ENCODE measurements around the gene BEND5.

The BEND5 gene

DNA sequence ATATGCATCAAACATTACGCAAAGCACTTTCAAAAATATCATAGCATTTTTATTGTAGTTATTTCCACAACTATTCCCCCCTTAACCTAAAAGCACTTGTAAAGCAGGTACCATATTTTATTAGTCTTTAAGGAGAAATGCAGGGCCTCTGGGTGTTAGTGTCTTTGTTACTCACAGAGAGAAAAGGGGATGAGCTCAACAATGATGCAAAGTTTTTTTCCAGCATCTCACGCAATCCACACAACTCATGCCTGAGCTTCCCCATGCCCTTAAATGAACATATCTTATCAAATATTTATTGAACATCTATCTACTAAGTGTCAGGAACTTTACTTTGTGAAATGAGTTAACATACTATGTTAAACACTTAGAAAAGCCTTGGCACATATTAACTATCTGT lies 50.6 kb downstream of the BEND5 start:
- H3K4me3 ChIP-seq (ENCODE audit: low read depth, low read length) = no peak overlapping the region

DNA sequence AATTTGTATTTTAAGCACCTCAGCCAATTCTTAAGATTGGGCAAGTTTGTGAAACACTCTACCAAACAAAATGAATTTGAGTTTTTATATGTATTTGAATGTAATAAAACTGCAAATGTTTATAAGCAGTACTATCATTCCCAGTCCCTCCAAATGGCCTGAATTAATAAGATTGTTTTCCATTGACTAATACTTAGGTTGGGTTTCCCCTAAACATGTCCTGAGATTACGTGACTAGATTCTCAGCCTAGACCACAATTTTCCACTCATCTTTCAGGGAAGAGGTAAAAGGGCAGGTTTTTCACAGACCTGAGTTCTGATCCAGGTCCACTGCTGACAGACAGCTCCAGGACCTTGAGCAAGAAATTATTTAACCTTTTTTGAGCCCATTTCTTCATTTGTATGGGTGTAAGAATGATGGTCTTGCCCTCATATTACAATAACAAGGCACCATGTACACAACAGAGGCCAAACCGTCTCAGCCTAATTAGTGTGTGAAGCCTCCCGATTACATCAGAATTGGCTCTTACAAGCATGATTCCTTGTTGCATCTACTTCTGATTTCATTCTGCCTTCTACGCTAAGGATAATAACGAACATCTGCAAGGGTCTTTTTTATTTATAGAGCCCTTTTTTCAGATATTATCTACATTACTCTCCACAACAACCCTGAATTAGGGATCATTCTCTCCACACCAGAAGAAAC lies 51.2 kb downstream of the BEND5 start:
- H3K4me3 ChIP-seq (ENCODE audit: low read depth, low read length) = no peak overlapping the region

DNA sequence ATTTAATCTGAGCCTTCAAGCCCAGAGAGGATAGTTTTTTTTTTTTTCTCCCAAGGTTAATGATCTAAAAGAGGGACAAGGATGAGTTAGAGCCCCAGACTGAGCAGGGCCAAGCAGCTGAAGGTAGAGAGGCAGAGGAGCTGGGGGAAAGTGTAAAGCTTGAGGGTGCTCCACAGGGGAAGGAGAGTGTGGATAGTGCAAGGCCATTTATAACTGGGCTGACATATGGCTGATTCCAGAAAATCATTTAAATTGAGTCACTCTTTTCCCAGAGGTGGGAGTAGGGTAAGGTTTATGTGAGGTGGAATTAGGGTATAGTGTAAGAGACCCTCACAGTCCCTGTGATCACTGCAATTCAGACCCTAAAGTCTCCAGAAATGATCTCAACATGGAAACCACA lies 55.8 kb downstream of the BEND5 start:
- no peak overlapping the region for H3K4me3 ChIP-seq (ENCODE audit: low read depth, low read length)

DNA sequence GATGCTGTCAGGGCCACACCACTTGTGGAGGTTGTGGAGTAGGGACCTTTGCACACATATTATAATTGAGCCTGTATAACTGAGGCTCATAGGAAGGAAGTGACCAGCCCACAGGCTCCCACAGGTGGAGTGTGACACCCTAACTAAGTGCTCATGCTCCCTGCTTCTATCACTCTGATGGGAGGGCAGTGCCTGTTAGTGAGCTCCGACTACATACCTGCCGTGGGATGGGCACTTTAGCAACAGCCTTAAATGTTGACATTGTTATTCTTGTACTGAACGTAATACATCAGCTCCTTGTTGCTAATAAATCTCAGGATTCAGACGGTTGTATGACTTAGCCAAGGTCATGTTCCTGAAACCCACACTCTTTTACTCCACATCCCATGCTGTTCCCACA lies 58.0 kb downstream of the BEND5 start:
- no peak overlapping the region for H3K4me3 ChIP-seq (ENCODE audit: low read depth, low read length)

DNA sequence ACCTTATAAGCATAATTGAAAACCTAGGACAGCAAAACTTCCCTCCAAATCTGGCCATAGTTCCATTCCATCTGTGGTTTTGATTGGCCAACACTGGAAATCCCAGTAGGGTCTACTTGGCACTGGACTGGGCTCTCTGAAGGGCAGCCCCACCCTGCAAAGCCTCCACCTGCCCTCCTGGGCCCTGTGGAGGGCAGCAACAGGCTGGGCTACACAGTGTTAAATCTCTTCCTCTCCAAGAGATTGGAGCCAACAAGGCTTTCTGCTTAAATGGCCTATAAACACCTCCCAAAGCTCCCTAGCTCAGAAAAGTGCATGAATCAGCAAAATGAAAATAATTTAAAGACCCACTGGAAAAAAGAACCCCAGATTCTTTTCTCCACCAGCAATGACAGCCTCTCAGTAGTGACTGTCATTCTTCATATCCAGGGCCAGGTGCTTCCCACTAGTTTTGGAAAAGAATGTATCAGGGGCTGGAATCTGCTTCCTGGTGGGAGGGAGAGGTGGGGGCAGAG lies 58.5 kb downstream of the BEND5 start:
- H3K4me3 ChIP-seq (ENCODE audit: low read depth, low read length) = no peak overlapping the region

DNA sequence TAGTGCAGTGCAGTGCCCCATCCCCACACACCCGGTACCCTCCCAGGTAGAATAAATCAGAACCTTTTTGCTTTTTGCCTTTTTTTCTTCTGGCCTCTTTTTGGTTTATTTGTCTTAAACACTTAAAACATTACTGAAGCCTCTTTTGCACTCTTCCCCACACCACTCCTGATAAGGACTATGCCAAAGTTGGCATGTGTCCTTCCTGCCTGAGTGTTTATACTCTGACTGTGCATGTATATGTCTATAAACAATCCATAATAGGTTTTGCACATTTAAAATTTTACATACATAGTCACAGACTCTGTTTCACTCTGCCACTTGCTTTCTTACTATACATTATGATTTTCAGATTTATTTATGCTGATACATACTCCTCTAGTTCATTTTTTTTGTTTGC lies 59.6 kb downstream of the BEND5 start:
- H3K4me3 ChIP-seq (ENCODE audit: low read depth, low read length) = no peak overlapping the region

DNA sequence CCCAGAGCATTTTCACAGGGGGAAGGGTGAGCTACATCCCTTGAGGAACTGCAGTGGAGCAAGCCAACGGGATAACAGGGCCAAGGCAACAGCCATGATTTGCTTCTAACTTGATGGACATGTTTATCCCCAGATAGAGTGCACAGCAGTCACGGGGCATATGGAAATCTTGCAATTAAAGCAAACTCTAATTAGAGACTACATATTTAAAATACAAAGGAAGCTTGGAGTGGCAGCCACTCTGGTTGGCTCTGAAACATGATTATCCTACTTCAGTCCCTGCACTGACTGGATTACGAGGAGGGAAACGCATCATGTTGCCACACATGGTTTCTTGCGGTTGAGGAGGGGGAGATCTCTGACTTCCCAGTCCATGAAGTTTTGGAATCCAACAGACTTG lies 60.8 kb downstream of the BEND5 start:
- no peak overlapping the region for H3K4me3 ChIP-seq (ENCODE audit: low read depth, low read length)

DNA sequence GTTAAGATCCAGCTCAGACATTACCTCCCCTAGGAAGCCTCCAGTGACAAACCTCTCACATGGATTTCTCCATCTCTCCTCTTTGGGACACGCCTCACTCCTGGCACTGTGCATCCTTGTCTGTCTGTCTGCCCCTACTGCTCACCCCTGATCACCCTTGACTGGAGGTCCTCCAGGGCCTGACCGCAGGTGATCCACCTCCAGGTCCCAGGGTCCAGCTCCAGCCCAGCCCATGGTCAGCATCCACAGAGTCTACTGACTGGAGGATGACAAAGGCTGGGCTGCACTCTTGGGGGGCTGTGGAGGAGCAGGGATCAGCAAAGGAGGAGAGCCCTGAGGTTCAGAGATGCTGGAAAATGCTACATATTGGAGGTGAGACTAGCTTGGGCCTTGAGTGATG lies 65.8 kb downstream of the BEND5 start:
- H3K4me3 ChIP-seq (ENCODE audit: low read depth, low read length) = no peak overlapping the region

DNA sequence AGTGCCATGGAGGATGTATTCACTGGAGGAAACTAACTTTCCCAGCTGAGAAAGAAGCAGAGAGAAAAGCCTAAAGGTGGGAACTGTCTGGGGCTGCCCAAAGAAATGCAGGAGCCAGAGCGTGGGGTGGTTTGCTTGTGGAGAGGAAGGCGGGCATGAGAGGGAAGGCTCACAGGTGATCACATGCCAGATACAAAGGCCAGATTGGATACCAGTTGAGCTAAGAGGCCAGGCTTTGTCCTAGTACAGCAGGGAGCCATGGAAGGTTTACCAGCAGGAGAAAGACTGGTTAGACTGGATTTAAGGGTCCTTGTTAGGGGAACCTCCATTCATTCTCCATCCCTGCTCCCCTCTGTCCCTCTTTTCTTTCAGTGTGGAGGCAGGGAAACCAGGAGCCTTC lies 66.4 kb downstream of the BEND5 start:
- H3K4me3 ChIP-seq (ENCODE audit: low read depth, low read length) = no peak overlapping the region

DNA sequence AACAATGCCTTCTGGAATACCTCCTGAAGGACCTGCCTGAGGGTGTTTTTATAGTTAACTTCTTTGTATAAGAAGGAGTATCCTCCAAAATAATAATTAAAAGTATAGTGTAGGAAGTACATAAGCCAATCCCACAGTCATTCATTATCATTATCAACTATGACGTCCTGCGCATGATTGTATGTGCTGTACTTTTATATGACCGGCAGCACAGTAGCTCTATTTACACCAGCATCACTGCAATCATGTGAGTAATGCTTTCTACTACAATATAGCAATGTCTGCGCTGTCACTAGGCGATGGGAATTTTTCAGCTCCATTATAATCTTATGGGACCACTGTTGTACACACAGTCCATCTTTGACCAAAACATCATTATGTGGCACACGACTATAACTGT lies 72.0 kb downstream of the BEND5 start:
- no peak overlapping the region for H3K4me3 ChIP-seq (ENCODE audit: low read depth, low read length)

DNA sequence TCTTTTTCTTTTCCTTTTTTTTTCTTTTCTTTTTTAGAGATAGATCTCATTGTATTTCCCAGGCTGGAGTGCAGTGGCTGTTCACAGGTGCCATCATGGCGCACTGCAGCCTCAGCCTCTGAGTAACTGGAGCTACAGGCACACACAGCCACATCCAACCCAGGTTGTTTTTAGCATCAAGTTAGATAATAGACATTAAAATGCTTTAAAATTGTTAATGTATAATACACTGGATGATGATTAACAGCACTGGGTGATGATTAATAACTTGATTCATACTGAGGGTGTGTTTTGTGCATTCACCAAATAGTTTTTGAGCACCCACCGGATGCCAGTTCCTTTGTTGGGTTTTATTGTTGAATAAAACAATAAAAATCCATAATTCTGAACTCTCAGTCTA lies 75.2 kb downstream of the BEND5 start:
- H3K4me3 ChIP-seq (ENCODE audit: low read depth, low read length) = no peak overlapping the region

DNA sequence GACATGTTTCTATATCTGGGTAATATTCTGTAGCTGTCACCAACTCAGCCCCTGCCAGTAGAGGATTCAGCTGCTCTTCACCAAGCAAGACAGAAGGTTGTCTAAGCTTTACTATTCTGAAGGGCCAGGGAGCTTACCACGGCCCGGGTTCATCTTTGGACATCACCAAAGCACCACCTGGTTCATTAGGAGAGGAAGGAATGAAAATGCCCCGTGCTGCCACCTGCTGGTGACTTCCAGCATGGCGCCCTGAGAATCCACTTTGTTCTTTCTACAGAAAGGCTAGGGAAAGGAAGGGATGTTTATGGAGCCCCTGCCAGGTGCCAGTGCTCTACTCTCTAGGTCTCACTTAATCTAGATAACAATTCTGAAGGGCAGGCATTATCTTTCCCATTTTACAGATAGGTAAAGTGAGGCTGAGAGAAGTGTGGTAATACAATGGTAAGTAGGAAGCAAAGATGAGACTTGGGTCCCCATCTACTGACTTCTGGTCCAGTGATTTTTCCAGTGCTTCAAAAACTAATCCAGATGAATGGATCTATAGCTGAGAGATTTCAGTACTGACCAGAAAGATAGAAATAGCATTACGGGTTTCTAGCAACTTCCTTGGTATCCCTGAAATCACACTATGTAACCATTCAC lies 79.5 kb downstream of the BEND5 start:
- H3K4me3 ChIP-seq (ENCODE audit: low read depth, low read length) = no peak overlapping the region

DNA sequence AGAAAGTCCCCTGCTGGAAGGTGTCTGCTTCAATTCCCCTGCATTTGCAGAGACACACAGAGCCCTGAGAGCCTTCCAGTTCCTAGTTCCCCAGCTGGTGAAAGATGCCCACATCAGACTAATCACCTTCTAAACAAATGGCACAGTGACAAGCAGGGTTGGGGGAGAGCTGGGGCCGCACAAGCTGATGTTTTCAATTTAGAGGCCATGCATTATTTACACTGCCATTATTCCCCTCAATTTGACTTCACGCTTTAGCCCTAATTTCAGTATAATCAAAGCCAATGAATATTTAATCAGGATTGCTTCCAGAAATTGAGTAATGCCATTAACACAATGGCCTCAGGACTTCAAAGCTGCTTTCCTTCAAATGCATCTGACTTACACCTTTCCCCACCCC lies 81.5 kb downstream of the BEND5 start:
- no peak overlapping the region for H3K4me3 ChIP-seq (ENCODE audit: low read depth, low read length)

DNA sequence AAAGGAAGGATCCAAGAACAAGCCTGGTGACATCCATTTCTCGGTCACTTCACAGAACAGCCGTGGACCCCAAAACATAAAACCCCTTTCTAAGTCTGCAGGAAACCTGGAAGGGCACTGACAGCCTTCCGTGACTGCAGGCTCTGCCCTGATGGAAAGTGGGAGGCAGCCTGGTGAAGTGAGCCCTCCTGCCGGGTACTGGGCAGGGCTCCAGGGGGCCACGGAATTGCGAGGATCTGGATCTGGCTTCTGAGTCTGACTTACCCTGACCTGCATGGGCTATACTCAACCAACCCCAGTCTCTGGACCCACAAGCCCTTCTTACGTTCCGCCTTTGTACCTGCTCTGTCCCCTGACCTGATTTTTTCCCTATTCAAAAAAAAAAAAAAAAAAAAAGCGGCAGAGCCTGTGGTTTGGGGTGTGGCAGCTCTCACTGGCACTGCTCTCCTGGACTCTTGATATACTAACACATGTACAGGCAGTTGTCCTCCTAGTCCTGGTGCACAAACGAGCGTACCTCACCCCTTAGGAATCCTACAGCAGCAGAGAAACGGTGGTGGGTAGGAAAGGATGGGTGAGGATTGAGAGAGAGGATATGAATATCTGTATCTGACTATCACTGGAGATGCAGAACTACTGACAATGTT lies 82.9 kb downstream of the BEND5 start:
- H3K4me3 ChIP-seq (ENCODE audit: low read depth, low read length) = no peak overlapping the region

DNA sequence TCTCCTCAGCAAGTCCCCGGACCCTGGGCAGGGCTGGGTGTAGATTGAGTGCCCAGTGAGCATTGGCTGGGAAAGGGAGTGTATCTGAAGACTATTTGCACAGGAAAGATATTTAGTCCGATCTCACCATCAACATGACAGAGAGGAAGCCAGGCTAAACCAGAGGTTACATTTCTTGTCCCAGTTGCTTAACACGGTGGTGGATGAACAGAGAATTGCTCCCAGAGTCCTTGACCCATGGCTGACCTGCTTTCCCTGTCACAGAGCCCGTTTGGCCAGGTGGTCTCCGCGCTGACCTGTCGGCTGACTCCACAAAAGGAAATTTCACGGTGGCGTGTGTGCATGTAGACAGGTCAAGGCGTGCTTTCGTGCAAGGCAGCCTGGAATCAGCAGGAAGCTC lies 83.5 kb downstream of the BEND5 start:
- H3K4me3 ChIP-seq (ENCODE audit: low read depth, low read length) = no peak overlapping the region

DNA sequence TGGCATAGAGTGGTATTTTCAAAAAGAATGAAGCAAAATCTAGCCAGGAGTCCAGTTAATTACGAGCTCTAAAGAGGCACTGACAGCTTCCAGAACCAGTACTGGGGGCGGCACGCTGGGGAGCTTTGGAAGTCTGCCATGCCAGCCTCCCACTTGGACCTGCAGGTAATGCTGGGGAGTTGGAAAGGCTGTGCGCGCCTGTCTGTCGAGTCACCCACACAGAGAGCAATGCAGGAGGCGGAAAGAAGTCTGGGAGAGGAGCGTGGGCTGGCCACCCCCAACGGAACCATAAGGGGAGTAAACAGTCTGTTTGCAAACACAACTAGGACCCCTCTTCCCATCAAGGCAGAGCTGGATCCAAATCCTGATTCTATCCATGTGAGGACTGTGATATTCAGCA lies 84.5 kb downstream of the BEND5 start:
- no peak overlapping the region for H3K4me3 ChIP-seq (ENCODE audit: low read depth, low read length)

DNA sequence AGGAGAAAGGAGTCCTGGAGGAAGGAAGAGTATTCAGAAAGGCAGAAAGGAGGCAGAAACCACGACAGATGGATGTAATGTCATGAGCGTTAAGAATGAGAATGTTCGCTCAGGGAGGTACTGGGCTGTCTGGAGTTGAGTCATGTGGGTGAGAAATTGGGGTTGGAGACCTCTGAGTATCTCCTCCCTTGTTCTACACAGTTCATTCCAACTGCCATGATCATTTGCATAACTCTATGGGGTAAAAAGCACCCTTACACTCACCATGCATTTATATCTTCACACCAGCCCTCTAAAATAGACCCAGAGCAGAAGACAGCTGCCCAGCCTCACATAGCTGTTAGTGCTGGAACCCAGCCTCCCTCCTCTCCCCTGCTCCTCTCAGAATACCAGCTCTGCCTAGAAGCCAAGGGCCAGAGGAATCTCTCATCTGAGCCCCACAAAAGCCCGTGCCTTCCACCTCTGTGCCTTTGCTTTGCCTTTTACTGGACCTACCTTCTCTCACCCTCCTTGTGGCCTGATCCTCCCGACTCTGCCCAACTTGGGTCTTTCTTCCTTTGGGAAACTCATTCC lies 85.2 kb downstream of the BEND5 start:
- H3K4me3 ChIP-seq (ENCODE audit: low read depth, low read length) = no peak overlapping the region

DNA sequence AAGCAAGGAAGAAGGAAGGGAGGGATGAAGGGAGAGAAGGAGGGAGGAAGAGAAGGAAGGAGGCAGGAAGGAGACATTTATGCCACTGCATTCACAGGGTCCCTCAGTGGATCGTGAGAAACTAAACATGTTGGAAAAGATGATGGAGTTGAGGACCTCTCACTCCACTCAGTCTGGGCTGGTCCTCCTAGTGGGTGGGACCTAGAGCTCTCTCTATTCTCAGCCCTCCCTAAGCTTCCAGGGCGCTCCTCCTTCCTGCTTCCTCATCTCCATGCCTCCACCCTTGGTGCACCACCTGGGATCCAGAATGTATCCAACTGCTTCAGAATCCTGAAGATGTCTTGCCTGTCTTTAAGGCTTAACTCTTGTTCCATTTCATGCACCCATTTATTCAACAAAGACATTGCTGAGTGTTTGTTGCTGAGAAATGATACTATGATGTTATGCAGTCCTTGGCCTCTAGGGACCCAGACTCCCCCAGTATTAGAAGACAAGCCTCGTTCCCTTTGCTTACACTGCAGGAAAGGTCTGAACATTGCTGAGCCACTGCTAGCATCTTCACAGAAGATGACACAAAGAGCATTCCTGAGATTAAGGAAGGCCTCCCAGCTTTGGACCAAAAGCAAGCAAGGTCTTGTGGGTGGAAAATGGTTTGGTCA lies 88.5 kb downstream of the BEND5 start:
- H3K4me3 ChIP-seq (ENCODE audit: low read depth, low read length) = no peak overlapping the region

DNA sequence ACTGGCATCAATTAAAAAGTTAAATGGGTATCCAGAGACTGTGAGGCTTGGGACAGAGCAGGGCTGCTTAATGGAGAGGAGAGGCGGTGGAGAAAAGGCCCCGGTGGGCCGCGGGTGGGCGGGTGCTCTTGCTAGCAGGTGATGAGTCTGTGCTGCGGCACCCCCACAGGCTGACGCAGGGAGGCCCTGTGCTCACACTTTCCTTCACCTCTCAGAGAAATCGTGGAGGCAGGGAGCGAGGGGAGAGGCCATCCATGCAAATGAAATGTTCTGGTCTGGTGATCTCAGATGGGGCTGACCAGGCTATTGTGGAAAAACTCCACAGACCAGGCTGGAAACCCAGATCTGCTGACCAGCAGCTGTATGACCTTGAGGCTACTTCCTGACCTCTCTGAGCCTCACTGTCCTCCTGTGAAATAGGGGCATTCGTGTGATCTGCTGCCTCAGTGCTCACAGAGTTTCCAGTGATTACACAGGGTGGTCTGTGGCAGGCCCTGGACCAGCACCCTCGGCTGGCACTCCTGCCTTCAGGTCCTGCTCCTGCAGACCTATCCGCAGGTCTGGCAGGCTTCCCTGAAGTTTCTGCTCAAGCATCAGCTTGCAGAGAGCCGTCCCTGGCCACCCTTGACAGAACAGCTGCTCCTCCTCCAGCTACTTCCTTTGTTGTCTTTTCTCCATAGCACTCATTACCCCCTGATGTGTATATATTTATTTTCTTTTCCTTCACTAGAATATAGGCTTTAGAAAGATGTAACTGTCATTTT lies 89.2 kb downstream of the BEND5 start:
- no peak overlapping the region for H3K4me3 ChIP-seq (ENCODE audit: low read depth, low read length)

DNA sequence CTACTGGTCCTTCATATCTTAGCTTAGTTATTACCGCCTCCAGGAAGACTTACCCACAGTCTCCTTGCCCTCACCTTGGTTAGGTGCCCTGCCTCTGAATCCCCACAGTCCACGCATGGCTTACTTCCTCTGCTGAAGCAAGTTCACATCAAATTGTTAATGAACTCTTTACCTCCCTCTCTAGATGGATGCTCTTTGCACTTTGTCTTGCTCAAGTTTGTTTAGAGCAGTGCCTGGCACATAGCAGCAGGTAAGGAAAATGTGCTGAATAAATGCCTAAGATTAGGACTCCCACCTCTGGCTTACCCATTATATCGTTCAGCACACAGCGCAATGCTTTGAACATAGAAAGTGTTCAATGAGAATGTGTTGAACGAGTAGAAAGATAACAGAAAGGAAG lies 90.5 kb downstream of the BEND5 start:
- H3K4me3 ChIP-seq (ENCODE audit: low read depth, low read length) = no peak overlapping the region

DNA sequence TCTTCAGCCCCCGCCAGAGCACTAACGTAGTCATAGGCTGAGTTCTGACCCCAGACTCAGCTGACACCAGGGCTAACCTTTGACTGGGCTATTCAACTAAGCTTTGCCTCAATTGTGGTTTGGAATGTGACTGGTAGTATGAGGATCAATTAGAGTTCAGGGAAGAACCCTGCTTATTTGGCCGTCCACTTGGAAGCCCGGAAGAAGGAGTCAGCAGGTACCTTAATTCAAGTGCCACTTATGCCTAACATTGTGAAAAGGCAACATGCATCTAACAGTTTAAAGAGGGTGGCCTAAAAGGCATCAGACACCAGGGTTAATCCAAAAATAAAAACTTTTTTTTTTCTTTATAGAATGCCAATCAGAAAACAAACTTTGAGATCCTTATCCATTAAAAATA lies 92.3 kb downstream of the BEND5 start:
- no peak overlapping the region for H3K4me3 ChIP-seq (ENCODE audit: low read depth, low read length)
